ENCODE results near the gene BCHE.

Gene BCHE

GRCh38 chr3:165874663-165875489 lies 37.7 kb upstream of the BCHE start:
- TF ChIP-seq CTCF (conservative IDR thresholded peaks at IDR 0.05; ENCODE audit: low read length) = no peak
- no peak for DNase-seq (ENCODE audit: low read depth)
- no peak overlapping the region for H3K4me3 ChIP-seq (ENCODE audit: low read length)

GRCh38 chr3:165868088-165868487 lies 30.9 kb upstream of the BCHE start:
- TF ChIP-seq CTCF (conservative IDR thresholded peaks at IDR 0.05; ENCODE audit: low read length) = no peak
- DNase-seq (ENCODE audit: low read depth) = no peak

GRCh38 chr3:165859061-165859460 lies 21.8 kb upstream of the BCHE start:
- DNase-seq (ENCODE audit: low read depth) = no peak
- no peak overlapping the region for H3K4me3 ChIP-seq (ENCODE audit: low read length)
- no peak for TF ChIP-seq CTCF (conservative IDR thresholded peaks at IDR 0.05; ENCODE audit: low read length)

More at GRCh38 chr3:165868088-165868487, 30.9 kb upstream of the BCHE start:
- no peak overlapping the region for H3K4me3 ChIP-seq (ENCODE audit: low read length)

GRCh38 chr3:165855581-165855980 lies 18.4 kb upstream of the BCHE start:
- DNase-seq (ENCODE audit: low read depth) = no peak
- no peak overlapping the region for H3K4me3 ChIP-seq (ENCODE audit: low read length)
- TF ChIP-seq CTCF (conservative IDR thresholded peaks at IDR 0.05; ENCODE audit: low read length) = no peak

GRCh38 chr3:165854696-165855095 lies 17.5 kb upstream of the BCHE start:
- H3K4me3 ChIP-seq (ENCODE audit: low read length) = no peak overlapping the region
- peak; percentile 49 for TF ChIP-seq CTCF (conservative IDR thresholded peaks at IDR 0.05; ENCODE audit: low read length)
- no peak for DNase-seq (ENCODE audit: low read depth)

- no peak for TF ChIP-seq CTCF (conservative IDR thresholded peaks at IDR 0.05; ENCODE audit: low read length)
- no peak overlapping the region for H3K4me3 ChIP-seq (ENCODE audit: low read length)
- DNase-seq (ENCODE audit: low read depth) = no peak
These were observed 15.5 kb upstream of the BCHE start for GRCh38 chr3:165852711-165853110.

GRCh38 chr3:165852191-165852590 lies 15.0 kb upstream of the BCHE start:
- no peak overlapping the region for H3K4me3 ChIP-seq (ENCODE audit: low read length)
- no peak for TF ChIP-seq CTCF (conservative IDR thresholded peaks at IDR 0.05; ENCODE audit: low read length)
- no peak for DNase-seq (ENCODE audit: low read depth)

Data from AG10803 (cell line).